ENCODE data around the gene TMEM60. TPM values are rescaled to one million over a fixed set of nuclear protein-coding genes. Genes with fewer than 3 reads are reported as not detected.
"Not testable (repeated sequence)": the region's sequence is repeated elsewhere in the genome, so short reads cannot be mapped to it uniquely, and the experiment has no call there.

The TMEM60 gene, protein sequence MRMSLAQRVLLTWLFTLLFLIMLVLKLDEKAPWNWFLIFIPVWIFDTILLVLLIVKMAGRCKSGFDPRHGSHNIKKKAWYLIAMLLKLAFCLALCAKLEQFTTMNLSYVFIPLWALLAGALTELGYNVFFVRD
- 10 to 100 TPM; 14.1 to 14.8 TPM for total RNA-seq

DNA sequence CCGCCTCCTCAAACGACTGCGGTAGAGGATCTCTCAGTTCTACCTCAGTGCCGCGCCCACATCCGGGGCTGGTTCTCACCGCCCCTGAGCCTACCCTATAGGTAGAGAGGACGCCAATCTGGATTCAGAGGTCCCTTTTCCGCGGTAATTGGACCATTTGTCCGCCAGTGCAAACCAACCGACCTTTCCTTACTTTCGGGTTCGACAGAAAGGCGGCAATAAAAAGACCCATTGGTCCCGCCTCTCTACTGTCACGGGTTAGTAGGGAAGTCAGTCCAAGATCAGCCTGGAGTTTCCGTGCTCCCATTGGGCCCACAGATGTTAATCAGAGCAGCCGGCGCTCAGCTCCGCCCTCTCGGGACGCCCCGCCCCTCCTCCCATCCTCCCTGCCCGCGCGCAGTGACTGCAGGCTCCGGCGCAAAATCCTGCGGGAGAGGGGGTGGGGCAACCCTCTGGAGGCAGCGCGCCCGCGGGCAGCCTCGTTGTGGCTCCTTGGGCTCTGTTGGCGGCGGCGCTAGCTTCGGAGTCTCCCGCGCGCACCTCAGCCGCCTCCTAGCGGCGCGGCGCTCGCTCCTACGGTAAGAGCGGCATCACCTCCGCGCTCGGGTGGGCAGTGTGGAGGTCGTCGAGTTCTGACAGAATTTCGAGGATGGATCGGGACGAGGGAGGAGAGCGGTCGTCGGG is at the start of gene TMEM60, which contains the start of gene PHTF2:
TMEM60 (minus strand) TSS at position 41 of the 684 bp plus-strand sequence. CDS start 4,061 bp downstream, outside the sequence.
PHTF2 (plus strand) TSS at position 380 of the 684 bp plus-strand sequence.
- Mint-ChIP-seq H3K27ac (peak within 1 kb of the TSS; percentile 92), H3K4me1 (ENCODE audit: low read depth) (peaks cover 62% of the 10 kb centered on the region), H3K27me3 (ENCODE audit: low read depth) (no peaks in the 10 kb centered on the region), H3K4me3 (peak within 1 kb of the TSS; percentile 99), H3K36me3 (ENCODE audit: low read depth) (peaks cover 47% of the 10 kb centered on the region), H3K9me3 (ENCODE audit: insufficient read depth) (no peaks in the 10 kb centered on the region)
- peak; percentile 95 for ATAC-seq
- DNase-seq = peak; percentile 97
- ChIA-PET CTCF (interaction anchor here (0.7 to 2.4 kb wide), 15 partner anchors 8 to 161 kb away, joined by 3 to 11 read pairs (median 4); partner anchors contain the start of gene RSBN1L), POLR2A (interaction anchor here (0.5 to 1.2 kb wide), 2 partner anchors 10 to 142 kb away, joined by 3 read pairs; no protein-coding TSS in a partner anchor)

DNA sequence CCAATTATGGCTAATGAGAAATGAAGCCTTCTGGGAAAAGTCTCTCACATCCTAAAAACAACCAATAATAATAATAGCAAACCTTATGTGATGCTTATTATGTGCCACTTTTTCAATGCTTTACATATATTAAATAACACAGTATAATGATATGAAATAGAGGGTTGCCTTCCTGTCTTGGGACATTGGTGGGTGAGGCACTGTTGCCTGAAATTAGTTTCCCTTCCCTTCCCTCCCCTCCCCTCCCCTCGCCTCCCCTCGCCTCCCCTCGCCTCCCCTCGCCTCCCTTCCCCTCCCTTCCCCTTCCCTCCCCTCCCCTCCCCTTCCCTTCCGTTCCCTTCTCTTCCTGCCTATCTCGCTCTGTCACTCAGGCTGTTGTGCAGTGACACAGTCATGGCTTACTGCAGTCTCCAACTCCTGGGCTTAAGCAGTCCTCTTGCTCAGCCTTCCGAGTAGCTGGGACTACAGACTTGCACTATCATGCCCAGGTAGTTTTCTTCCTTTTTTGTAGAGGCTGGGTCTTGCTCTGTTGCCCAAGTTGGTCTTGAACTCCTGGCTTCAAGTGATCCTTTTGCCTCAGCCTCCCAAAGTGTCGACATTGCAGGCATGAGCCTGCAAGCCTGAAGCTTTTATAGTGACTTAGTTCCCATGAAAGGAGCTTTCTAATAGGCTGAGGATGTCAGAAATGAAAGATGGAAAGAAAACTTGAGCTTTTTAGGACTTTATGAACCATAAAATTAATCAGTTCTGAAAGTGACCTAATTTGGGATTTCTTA is 48.3 kb upstream of the TMEM60 start:
- POLR2A ChIA-PET = no interaction called here
- H3K4me1 Mint-ChIP-seq (ENCODE audit: low read depth) = peaks cover 3% of the 10 kb centered on the region
- H3K9me3 Mint-ChIP-seq (ENCODE audit: insufficient read depth) = no peaks in the 10 kb centered on the region
- no peak overlapping the region for H3K4me3 Mint-ChIP-seq
- ATAC-seq (no peak), DNase-seq (no peak)
- no peak overlapping the region for H3K27ac Mint-ChIP-seq
- no peaks in the 10 kb centered on the region for H3K27me3 Mint-ChIP-seq (ENCODE audit: low read depth)
- H3K36me3 Mint-ChIP-seq (ENCODE audit: low read depth) = peaks cover 43% of the 10 kb centered on the region
- CTCF ChIA-PET = interaction anchor here (1.2 kb wide), 1 partner anchor 188 kb away, joined by 3 read pairs; no protein-coding TSS in a partner anchor

DNA sequence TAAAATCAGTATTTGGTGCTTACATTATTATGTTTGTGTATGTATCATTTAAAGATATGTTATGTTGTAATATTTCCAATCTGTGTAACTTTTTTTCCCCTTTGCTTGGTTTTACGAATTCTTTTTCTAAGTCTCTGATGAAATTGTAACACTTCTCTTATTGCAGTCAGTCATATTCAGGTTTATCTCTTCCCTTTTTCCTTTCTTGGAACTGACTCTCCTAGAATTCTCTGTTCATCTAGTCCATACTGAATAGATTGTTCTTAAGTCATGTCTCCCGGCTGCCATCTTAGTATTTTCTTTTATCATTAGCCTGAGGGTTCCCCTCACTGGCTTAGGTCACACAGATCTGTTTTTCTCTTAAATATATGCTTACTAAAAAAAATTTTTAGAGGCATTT is 45.0 kb upstream of the TMEM60 start:
- Mint-ChIP-seq H3K9me3 (ENCODE audit: insufficient read depth) (no peaks in the 10 kb centered on the region), H3K27ac (no peak overlapping the region), H3K4me3 (no peak overlapping the region), H3K4me1 (ENCODE audit: low read depth) (no peaks in the 10 kb centered on the region), H3K36me3 (ENCODE audit: low read depth) (peaks cover 29% of the 10 kb centered on the region), H3K27me3 (ENCODE audit: low read depth) (no peaks in the 10 kb centered on the region)
- ATAC-seq = no peak
- ChIA-PET POLR2A (no interaction called here), CTCF (no interaction called here)
- DNase-seq = no peak

DNA sequence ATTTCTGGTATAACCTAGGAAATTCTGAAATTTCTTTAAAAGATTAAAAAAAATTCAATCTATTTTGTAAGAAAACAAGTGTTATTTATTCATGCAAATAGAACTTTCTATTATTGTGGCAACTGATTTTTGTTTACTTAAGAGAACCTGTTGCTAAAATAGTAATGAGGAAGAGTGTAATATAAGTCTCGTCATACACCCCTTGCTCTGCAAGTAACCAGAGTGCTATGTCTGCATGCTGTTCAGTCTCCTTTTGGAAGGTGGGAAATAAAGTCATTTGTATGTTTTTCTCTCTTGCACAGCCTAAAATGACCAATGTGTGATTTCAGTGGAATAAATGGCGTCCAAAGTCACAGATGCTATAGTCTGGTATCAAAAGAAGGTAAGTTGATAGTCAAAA is 41.7 kb upstream of the TMEM60 start:
- ATAC-seq = no peak
- ChIA-PET CTCF (interaction anchor here (1.1 kb wide), 1 partner anchor 41 kb away, joined by 3 read pairs; the partner anchor contains the start of genes PHTF2 and TMEM60), POLR2A (no interaction called here)
- Mint-ChIP-seq H3K4me3 (no peak overlapping the region), H3K9me3 (ENCODE audit: insufficient read depth) (no peaks in the 10 kb centered on the region), H3K27ac (no peak overlapping the region), H3K4me1 (ENCODE audit: low read depth) (peaks cover 4% of the 10 kb centered on the region), H3K36me3 (ENCODE audit: low read depth) (peaks cover 23% of the 10 kb centered on the region), H3K27me3 (ENCODE audit: low read depth) (no peaks in the 10 kb centered on the region)
- DNase-seq = no peak

DNA sequence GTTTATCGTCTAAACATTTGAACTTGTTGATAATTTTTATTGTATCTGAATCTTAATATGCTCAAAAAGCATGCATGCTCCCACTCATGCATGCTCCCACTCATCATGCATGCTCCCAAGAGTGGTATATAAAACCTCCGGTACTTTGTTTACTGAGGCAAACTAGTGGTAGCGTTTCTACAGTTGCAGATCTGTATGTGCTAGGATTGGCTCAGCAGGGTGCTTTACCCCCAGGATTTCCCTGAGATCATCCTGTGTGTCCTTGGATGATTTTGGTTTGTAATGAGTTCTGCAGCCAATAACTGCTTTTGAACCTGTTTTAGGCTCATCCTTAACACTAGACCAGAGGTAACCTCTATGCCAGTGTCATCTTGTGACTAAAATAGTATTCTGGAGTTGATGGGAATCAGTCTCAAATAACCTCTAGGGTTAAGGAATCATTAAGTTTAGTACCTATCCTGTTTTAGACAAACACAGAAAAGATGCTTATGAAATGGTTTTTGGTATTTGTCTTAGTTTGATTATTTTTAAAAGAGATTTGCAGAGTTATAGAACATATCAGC is 40.8 kb upstream of the TMEM60 start:
- DNase-seq (no peak), ATAC-seq (no peak)
- Mint-ChIP-seq H3K27ac (no peak overlapping the region), H3K4me3 (no peak overlapping the region), H3K9me3 (ENCODE audit: insufficient read depth) (no peaks in the 10 kb centered on the region), H3K4me1 (ENCODE audit: low read depth) (peaks cover 12% of the 10 kb centered on the region), H3K36me3 (ENCODE audit: low read depth) (peaks cover 23% of the 10 kb centered on the region), H3K27me3 (ENCODE audit: low read depth) (no peaks in the 10 kb centered on the region)
- ChIA-PET POLR2A (no interaction called here), CTCF (no interaction called here)

DNA sequence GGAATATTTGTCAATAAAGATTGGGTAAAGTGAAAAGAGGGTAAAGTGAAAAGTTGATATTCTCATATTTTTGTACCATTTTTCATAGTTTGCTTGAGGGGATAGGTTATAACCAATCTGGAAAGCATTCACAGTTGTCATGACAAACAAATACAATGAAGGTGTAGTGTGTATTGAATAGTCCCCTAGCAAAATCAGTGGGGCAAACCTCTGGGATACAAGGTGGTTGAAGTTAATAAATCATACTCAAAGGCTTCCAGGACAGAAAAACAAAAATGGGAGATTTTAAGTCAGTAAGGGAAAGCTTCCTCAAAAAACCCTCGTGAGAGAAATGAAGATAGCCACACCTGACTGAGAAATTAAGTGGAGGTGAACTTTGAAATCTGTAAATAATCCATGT is 39.7 kb upstream of the TMEM60 start:
- Mint-ChIP-seq H3K4me3 (no peak overlapping the region), H3K4me1 (ENCODE audit: low read depth) (peaks cover 17% of the 10 kb centered on the region), H3K27me3 (ENCODE audit: low read depth) (no peaks in the 10 kb centered on the region), H3K36me3 (ENCODE audit: low read depth) (peaks cover 19% of the 10 kb centered on the region), H3K27ac (no peak overlapping the region), H3K9me3 (ENCODE audit: insufficient read depth) (no peaks in the 10 kb centered on the region)
- ChIA-PET CTCF (no interaction called here), POLR2A (no interaction called here)
- ATAC-seq = no peak
- DNase-seq = no peak

DNA sequence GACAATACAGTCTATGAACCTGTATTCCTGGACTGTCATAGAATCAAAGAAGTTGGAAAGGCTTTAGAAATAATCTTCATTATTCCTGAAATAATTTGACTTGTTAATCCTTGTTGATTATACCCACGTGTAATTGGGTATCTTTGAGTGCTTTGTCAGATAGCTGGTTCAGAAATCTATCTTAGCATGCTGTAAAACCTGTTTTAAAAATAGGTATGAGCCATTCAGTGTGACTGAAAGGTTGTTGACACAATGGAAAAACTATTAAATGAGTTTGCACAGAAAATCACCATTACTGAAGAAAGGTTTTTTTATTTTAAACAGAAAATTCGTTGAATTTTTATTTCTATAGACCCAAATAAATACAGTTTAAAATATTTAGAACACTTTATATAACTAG is 39.0 kb upstream of the TMEM60 start:
- CTCF ChIA-PET = no interaction called here

DNA sequence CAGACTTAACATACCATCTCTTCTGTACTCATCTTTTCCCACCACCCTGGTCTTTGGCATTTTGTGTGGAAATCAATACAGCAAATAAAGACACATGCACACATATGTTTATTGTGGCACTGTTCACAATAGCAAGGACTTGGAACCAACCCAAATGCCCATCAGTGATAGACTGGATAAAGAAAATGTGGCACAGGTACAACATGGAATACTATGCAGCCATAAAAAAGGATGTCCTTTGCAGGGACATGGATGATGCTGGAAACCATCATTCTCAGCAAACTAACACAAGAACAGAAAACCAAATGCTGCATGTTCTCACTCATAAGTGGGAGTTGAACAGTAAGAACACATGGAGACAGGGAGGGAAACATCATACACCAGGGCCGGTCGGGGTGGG is 38.2 kb upstream of the TMEM60 start:
- POLR2A ChIA-PET; H3K9me3 Mint-ChIP-seq (ENCODE audit: insufficient read depth); H3K4me3 Mint-ChIP-seq; DNase-seq; H3K27me3 Mint-ChIP-seq (ENCODE audit: low read depth); H3K27ac Mint-ChIP-seq; CTCF ChIA-PET; ATAC-seq: not testable (repeated sequence)
- H3K36me3 Mint-ChIP-seq (ENCODE audit: low read depth) = peaks cover 11% of the 10 kb centered on the region
- peaks cover 19% of the 10 kb centered on the region for H3K4me1 Mint-ChIP-seq (ENCODE audit: low read depth)

More for the DNA sequence above, 39.0 kb upstream of the TMEM60 start:
- H3K27me3 Mint-ChIP-seq (ENCODE audit: low read depth) = no peaks in the 10 kb centered on the region
- H3K4me1 Mint-ChIP-seq (ENCODE audit: low read depth) = peaks cover 19% of the 10 kb centered on the region
- DNase-seq (no peak), ATAC-seq (no peak)
- no peaks in the 10 kb centered on the region for H3K9me3 Mint-ChIP-seq (ENCODE audit: insufficient read depth)
- peaks cover 15% of the 10 kb centered on the region for H3K36me3 Mint-ChIP-seq (ENCODE audit: low read depth)
- no peak overlapping the region for H3K27ac Mint-ChIP-seq
- no peak overlapping the region for H3K4me3 Mint-ChIP-seq
- POLR2A ChIA-PET = no interaction called here

DNA sequence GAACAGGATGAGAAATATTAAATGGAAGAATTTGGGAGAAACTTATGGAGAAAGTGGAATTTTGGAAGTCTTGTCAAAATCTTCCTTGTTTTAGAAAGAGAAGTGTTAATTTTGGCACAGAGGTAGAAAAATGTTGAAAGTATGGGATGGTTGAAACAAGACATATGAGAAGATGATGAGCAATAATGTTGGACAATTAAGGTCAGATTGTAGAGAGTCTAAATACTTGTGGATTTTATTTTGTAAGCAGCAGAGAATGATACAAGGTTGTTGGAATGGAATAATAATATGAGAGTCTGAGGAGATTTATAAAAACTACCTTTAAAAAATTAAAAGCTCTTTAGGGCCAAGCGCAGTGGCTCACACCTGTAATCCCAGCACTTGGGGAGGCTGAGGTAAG is 34.9 kb upstream of the TMEM60 start:
- H3K27me3 Mint-ChIP-seq (ENCODE audit: low read depth) = no peaks in the 10 kb centered on the region
- POLR2A ChIA-PET = no interaction called here
- no peak overlapping the region for H3K27ac Mint-ChIP-seq
- H3K4me1 Mint-ChIP-seq (ENCODE audit: low read depth) = peaks cover 24% of the 10 kb centered on the region
- CTCF ChIA-PET = interaction anchor here (1.4 kb wide), 1 partner anchor 12 kb away, joined by 3 read pairs; no protein-coding TSS in a partner anchor
- H3K36me3 Mint-ChIP-seq (ENCODE audit: low read depth) = peaks cover 15% of the 10 kb centered on the region
- no peak for ATAC-seq
- no peak overlapping the region for H3K4me3 Mint-ChIP-seq
- H3K9me3 Mint-ChIP-seq (ENCODE audit: insufficient read depth) = no peaks in the 10 kb centered on the region
- DNase-seq = no peak

DNA sequence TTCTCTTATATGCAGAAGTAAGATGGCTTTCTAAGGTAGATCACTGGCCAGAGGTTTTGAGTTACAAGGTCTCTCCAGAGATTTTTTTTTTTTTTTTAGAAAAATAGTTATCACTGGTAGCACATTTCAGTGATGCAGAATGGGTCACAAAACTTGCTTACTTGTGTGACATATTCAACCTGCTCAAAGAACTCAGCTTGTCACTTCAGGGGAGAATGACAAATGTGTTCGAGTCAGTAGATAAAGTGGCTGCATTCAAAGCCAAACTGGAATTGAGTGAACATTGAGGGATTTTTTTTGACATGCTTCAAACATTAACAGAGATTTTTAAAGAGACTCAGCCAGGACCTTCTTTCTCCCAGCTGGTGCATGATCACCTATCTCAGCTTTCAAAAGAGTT is 33.7 kb upstream of the TMEM60 start:
- CTCF ChIA-PET = no interaction called here
- H3K4me1 Mint-ChIP-seq (ENCODE audit: low read depth) = peaks cover 26% of the 10 kb centered on the region

DNA sequence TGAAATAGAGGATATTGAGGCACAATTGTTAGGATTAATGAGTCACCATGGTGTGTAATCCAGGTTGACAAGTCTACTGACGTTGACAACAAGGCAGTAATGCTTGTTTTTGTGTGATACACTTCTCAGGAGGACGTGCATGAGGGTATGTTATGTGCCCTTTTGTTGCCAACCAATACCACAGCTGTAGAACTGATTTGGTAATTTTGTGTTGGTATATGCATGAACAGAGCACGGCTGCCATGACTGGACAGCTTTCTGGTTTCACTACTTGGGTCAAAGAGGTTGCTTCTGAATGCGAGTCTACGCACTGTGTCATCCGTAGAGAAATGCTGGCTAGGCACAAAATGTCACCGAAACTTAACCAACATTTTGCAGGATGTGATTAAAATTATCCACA is 33.2 kb upstream of the TMEM60 start:
- no peak for ATAC-seq

More for the DNA sequence above, 33.7 kb upstream of the TMEM60 start:
- H3K27me3 Mint-ChIP-seq (ENCODE audit: low read depth) = no peaks in the 10 kb centered on the region
- no peak overlapping the region for H3K4me3 Mint-ChIP-seq
- H3K9me3 Mint-ChIP-seq (ENCODE audit: insufficient read depth) = peaks cover 1% of the 10 kb centered on the region
- POLR2A ChIA-PET = no interaction called here
- no peak for DNase-seq
- H3K27ac Mint-ChIP-seq = no peak overlapping the region
- H3K36me3 Mint-ChIP-seq (ENCODE audit: low read depth) = peaks cover 15% of the 10 kb centered on the region
- ATAC-seq = no peak

More for the DNA sequence above, 33.2 kb upstream of the TMEM60 start:
- Mint-ChIP-seq H3K36me3 (ENCODE audit: low read depth) (peaks cover 17% of the 10 kb centered on the region), H3K27ac (no peak overlapping the region), H3K4me3 (no peak overlapping the region), H3K4me1 (ENCODE audit: low read depth) (peaks cover 30% of the 10 kb centered on the region), H3K27me3 (ENCODE audit: low read depth) (no peaks in the 10 kb centered on the region), H3K9me3 (ENCODE audit: insufficient read depth) (peaks cover 6% of the 10 kb centered on the region)
- POLR2A ChIA-PET = no interaction called here
- CTCF ChIA-PET = no interaction called here
- no peak for DNase-seq
